Testis (tissue), 2 donors: Measurements from ENCODE around the gene TCF7L2.

Experiments
- CTCF ChIP-seq, 3 experiments: fragments of 450-650 bp in 2 of 3; fragments of 200-600 bp in 1 of 3; sonication (generic) in 1 of 3; IDR thresholded peaks; one replicate each; pipeline ENCODE4 v1.5.1; 2016 to 2019; ENCODE audit warnings: antibody characterized with exemption in 3 of 3, mild to moderate bottlenecking in 2 of 3, moderate library complexity in 1 of 3
- POLR2A ChIP-seq: fragments of 450-650 bp; IDR thresholded peaks from one replicate; pipeline ENCODE4 v1.6.1; 2017; ENCODE audit warnings: antibody characterized with exemption, mild to moderate bottlenecking, moderate library complexity

GRCh38 chr10:113076949-113077348 is 126.9 kb downstream of the TCF7L2 start:
- TF ChIP-seq CTCF (IDR thresholded peaks at IDR 0.05): no peak
- TF ChIP-seq POLR2A: no peak
